Subcutaneous adipose tissue (tissue), 4 donors: ENCODE measurements around the gene PLCB1. TPM values are rescaled to one million over a fixed set of nuclear protein-coding genes. Genes with fewer than 3 reads are reported as not detected.

ENCODE experiments used
- CTCF ChIP-seq: fragments of 450-650 bp; IDR thresholded peaks from one replicate; pipeline ENCODE4 v1.5.1; 2016; ENCODE audit warnings: low read depth, mild to moderate bottlenecking, control low read depth, antibody characterized with exemption, moderate library complexity
- total RNA-seq, 4 donors: library from RNA; depleted of rRNA; stranded (reverse); fragments of >200 nt; gene quantifications; one replicate each; pipeline ENCODE4 v1.1.0, GENCODE V29; 2016

Gene PLCB1
- total RNA-seq, 4 donors from 2014 or later = 14.1 to 26.7 (median 18.4) TPM

- no peak for TF ChIP-seq CTCF
Observed at GRCh38 chr20:8473459-8473858, 341.4 kb downstream of the PLCB1 start.

GRCh38 chr20:8474027-8474668, 342.1 kb downstream of the PLCB1 start:
- no peak for TF ChIP-seq CTCF

GRCh38 chr20:8476021-8476420, 344.0 kb downstream of the PLCB1 start:
- TF ChIP-seq CTCF = no peak

- no peak for TF ChIP-seq CTCF
Observed at GRCh38 chr20:8480597-8480996, 348.5 kb downstream of the PLCB1 start.

- TF ChIP-seq CTCF = no peak
Observed at GRCh38 chr20:8487696-8488095, 355.6 kb downstream of the PLCB1 start.

GRCh38 chr20:8489094-8489883, 357.2 kb downstream of the PLCB1 start:
- no peak for TF ChIP-seq CTCF

- no peak for TF ChIP-seq CTCF
Observed at GRCh38 chr20:8490076-8490830, 358.2 kb downstream of the PLCB1 start.
